GM19023 (cell line): ENCODE measurements around the gene KDM3B.

ENCODE experiments used
- ATAC-seq: cut with Tn5 transposase; IDR thresholded peaks from one replicate; pipeline ENCODE4 v1.9.1; 2021; ENCODE audit warnings: mild to moderate bottlenecking, moderate library complexity; ENCODE audit not compliant: unreplicated experiment

KDM3B gene

DNA sequence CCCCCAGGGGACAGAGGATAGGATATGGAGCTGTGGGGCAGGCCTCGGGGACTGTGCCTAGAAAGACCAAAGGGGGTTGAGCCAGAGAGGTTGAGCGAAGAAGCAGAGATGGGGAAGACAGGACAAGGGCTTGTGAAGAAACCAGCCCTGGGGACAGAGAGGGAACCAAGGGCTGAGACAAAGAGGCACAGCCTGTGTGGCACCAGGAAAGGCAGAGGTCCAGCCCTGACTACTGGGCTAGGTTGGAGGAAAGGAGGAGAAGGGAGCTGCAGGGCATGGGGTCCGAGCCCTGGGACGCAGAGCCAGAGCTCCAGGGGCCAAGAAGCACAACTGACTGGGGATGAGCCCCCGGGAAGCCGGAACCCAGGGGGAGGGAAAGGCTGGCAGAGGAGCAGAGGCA lies 95.6 kb downstream of the KDM3B start:
- no peak for ATAC-seq

- ATAC-seq, result no peak
Observed at GRCh38 chr5:138448481-138449398, 96.3 kb downstream of the KDM3B start.

GRCh38 chr5:138449501-138450239 lies 97.2 kb downstream of the KDM3B start:
- peak; percentile 80 for ATAC-seq

GRCh38 chr5:138450971-138451370 lies 98.5 kb downstream of the KDM3B start:
- no peak for ATAC-seq

GRCh38 chr5:138452720-138453119 lies 100.2 kb downstream of the KDM3B start:
- no peak for ATAC-seq

- ATAC-seq, result no peak
Observed at GRCh38 chr5:138453590-138453989, 101.1 kb downstream of the KDM3B start.

GRCh38 chr5:138454121-138454520 lies 101.6 kb downstream of the KDM3B start:
- no peak for ATAC-seq

DNA sequence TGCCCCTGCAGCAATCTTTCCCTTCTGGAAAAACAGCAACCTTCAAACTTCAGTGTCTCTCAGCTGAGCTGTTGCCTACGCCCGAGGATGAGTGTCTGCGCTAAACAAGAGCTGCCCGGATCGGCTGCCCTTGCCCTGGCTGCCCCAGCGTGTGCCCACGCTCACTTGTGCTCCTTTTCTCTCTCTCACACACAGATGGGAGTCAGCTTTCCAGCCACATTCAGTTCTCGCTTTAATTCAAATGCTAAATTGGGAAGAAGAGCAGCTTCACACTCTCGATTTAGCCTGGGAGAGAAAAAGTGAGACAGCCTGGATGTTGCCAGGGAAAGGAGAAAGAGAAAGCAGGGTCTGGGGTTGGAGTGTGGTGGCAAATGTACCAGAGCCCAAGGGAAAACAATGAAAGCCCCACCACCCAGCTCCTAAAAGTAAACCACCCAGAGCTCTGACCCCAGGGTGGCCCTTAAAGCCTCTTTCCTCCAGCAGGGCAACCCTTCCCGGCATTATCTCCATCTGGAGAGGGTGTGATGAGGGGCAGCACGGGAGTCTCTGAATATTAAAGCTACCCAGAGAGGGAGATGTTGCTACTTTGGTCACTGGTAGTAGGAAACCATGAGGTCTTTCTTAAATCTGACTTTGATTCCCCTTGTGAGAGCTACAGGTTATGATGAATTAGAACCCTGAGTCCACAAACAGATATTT lies 102.9 kb downstream of the KDM3B start:
- no peak for ATAC-seq

GRCh38 chr5:138457531-138458275 lies 105.2 kb downstream of the KDM3B start:
- ATAC-seq, result no peak

DNA sequence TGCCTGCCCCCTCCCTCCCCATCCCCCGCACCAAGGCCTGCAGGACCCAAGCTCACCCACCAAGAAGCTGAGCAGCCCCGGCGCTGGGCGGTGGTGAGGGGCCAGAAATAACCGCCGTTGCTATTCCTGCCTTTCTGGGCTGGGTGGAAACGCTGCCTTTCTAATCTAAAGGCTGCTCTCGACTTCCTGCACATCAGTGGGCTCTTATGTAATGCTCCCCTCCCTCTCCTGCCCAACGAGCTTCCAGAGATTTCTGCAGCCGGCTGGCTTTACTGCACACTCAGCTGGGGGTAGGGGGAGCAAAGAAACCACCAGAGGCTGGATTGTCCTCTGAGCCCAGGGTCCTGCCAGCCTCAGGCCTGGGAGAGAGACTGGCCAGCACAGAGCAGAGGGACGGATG lies 105.9 kb downstream of the KDM3B start:
- no peak for ATAC-seq

- no peak for ATAC-seq
Observed at GRCh38 chr5:138458856-138459255, 106.4 kb downstream of the KDM3B start.

- no peak for ATAC-seq
Observed at GRCh38 chr5:138459311-138459933, 106.9 kb downstream of the KDM3B start.

DNA sequence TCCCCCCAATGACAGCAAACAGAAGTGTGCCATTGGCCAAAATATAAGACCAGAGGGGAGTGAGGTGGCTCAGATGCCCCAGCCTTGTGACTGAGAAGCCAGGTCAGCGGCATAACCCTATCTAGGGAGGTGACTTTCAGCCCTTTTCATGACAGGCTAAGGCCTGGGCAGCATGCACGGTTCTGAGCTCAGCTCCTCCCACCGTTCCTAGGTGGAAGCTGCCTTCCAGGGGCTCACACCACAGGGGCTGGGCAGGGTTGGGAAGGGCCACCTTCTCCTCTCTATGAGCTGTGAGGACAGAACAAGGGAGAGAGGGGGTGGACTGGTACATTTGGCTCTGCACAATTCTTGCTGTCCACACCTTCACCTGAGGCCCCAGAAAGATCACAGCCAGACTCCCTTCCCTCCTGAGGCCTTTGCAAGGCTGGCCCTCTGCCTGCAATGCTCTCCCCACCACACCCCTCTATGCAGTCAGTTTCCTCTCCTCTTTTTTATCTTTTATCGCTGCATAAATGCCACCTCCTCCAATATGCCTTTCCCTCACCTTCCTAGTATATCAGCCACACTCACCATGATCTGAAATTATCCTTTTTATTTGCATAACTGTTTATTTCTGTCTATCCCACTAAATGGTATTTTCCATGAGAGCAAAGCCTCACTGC lies 107.7 kb downstream of the KDM3B start:
- ATAC-seq, result no peak

- ATAC-seq, result no peak
Observed at GRCh38 chr5:138461343-138462125, 109.0 kb downstream of the KDM3B start.

DNA sequence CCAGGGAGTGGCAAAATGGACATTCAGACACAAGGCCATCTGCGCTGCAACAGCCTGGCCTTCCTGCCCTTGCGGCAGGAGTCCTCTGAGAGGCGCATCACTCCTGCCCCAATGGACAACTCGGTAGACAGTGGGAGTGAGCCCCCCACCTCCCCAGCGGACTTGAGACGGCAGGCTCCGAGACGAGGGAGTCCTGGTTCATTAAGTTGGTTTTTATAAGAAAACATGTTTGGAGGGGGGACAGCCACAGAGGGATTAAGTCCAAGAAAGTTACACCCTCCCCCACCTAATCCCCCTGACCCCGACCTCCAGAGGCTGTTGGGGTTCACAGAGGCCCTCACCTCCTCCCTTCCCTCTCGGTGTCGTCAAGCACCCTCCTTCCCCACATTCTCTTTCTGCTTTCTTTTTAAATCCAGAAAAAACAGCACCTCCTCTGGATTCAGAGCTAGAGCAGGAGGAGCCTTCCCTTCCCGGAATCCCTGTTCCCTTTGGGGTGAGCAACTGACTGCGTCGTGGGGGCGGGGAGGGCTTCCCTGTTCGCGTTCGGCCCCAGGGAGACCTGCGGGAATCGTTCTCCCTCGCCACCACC lies 111.0 kb downstream of the KDM3B start:
- ATAC-seq, result no peak

DNA sequence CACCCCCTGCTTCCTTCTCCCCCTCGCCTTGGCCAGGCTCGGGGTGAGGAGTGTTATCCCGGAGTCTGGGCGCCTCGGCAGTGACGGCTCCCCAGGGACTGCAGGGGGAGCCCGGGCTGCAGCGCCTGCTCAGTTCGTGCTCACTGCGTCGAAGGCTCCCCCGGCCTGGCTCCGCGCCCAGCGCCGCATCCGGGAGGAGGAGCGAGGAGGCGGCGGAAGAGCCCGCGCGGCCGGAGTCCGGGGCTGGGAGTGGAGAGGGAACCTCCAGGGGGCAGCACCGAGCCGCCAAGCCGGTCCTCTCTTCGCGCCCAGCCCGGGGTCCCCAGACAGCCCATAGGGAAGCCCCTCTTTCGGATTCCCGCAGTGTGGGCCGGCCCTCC lies 111.5 kb downstream of the KDM3B start:
- peak; percentile 44 for ATAC-seq

DNA sequence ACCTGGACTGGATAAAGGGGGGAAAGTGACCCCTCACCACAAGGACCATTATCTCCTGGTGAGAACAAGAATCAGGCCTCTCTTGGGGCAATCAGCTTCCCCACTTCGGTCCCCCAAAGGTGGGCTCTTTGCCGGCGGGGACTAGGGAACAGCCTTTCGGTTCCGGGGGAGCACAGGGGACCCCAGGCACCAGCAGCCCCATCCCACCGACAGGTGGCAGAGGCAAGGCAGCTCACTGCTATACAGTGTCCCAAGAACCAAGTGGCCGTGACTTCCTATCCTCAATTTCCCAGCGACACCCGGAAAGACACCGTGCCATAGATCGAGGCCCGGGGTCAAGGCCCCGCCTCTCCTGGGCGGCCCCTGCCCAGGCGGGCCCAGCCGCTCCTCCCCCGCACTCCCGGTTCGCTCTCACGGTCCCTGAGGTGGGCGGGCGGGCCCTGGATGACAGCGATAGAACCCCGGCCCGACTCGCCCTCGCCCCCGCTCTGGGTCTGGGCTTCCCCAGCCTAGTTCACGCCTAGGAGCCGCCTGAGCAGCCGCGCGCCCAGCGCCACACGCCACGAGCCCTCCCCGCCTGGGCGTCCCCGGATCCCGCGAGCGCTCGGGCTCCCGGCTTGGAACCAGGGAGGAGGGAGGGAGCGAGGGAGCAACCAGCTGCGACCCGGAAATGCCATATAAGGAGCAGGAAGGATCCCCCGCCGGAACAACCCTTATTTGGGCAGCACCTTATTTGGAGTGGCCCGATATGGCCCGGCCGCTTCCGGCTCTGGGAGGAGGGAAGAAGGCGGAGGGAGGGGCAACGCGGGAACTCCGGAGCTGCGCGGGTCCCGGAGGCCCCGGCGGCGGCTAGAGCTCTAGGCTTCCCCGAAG lies 112.1 kb downstream of the KDM3B start:
- peak; percentile 73 for ATAC-seq
